Measurements from ENCODE around the gene TTC7B. TPM values are rescaled to one million over a fixed set of nuclear protein-coding genes. Genes with fewer than 3 reads are reported as not detected.

The TTC7B gene
- total and polyA plus RNA-seq, 2 of the 8 experiments (the other 6 are each of a cell fraction or from before 2014, with no cell fraction given) = 23.7 to 34.0 TPM

DNA sequence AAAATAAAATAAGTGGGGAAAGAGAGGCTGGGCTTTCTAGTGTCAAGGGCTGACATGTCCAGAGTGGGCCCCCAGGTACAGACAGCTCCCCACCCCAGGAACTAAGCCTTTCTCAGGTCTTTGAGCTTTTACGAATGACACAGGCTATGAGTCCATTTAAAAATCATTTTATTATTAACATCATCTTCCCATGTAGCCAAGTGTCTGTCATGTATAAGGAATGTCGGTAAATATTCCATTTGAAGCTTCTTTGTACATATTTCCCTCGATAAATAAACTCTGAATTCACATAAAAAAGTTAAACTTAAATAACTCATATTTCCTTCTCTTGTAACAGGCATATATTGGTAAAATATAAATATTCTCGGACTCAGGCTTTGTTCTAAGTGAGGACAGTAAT, 275.8 kb downstream of the TTC7B start:
- Histone ChIP-seq H3K23me2 (ENCODE audit: low read depth, low read length) (peaks cover 2% of the 10 kb centered on the region; the same call in 1 of the 2 replicates), H4K5ac (ENCODE audit: insufficient read length, low read depth, low read length) (no peak overlapping the region), H3K27me3 (replicated peaks in 1 of 4; ENCODE audit: control insufficient read depth in 3 of 4, extremely low read depth in 1 of 4, insufficient read depth in 3 of 4, low read length in 3 of 4) (no peaks in the 10 kb centered on the region), H4K20me1 (replicated peaks in 1 of 2; ENCODE audit: control insufficient read depth in 1 of 2, insufficient read depth in 2 of 2, low read length in 2 of 2) (no peaks in the 10 kb centered on the region), H3K56ac (replicated peaks; ENCODE audit: insufficient read length, low read depth, low read length) (no peak overlapping the region), H3K79me2 (ENCODE audit: control insufficient read depth in 1 of 2, insufficient read depth in 2 of 2, low read length in 2 of 2) (no peaks in the 10 kb centered on the region), H3K23ac (ENCODE audit: insufficient read length) (no peak overlapping the region), H3K27ac (ENCODE audit: low read depth, low read length) (no peak overlapping the region), H3K9me3 (ENCODE audit: insufficient read depth in 2 of 2, low read depth in 1 of 2, low read length in 1 of 2) (no peaks in the 10 kb centered on the region), H2AFZ (ENCODE audit: low read length) (no peak overlapping the region), H2BK15ac (ENCODE audit: low read length) (no peak overlapping the region), H2BK120ac (replicated peaks; ENCODE audit: low read depth, low read length) (no peak overlapping the region), H2AK5ac (ENCODE audit: low read depth, low read length) (no peak overlapping the region), H3K18ac (ENCODE audit: extremely low read depth, low read length) (no peak overlapping the region), H4K91ac (replicated peaks; ENCODE audit: insufficient read length, low read length) (no peak overlapping the region), H3K4ac (replicated peaks; ENCODE audit: insufficient read length, low read depth, low read length) (no peak overlapping the region), H3K36me3 (ENCODE audit: control insufficient read depth in 2 of 4, insufficient read depth in 4 of 4, low read length in 3 of 4) (no peaks in the 10 kb centered on the region), H3K4me3 (ENCODE audit: extremely low read depth in 1 of 4, insufficient read depth in 2 of 4, low read depth in 3 of 4, low read length in 4 of 4) (no peak overlapping the region), H3K4me1 (replicated peaks in 1 of 4; ENCODE audit: control insufficient read depth in 3 of 4, insufficient read depth in 4 of 4, low read length in 3 of 4) (peaks cover 0 to 3% (median 1%) of the 10 kb centered on the region in 4 experiments; a peak in 2 of 7 replicates), H2BK5ac (ENCODE audit: low read depth, low read length) (no peak overlapping the region), H2BK20ac (ENCODE audit: low read length) (no peak overlapping the region), H4K8ac (ENCODE audit: extremely low read depth, insufficient read depth, low read length) (no peak overlapping the region), H3K14ac (ENCODE audit: insufficient read length) (no peak overlapping the region), H3K9ac (replicated peaks in 1 of 4; ENCODE audit: extremely low read depth in 1 of 4, low read depth in 3 of 4, low read length in 3 of 4) (no peak overlapping the region), H3K79me1 (ENCODE audit: low read depth, low read length) (no peaks in the 10 kb centered on the region; the same call in 1 of the 2 replicates), H3K4me2 (ENCODE audit: insufficient read depth in 1 of 2, low read depth in 2 of 2, low read length in 2 of 2) (no peak overlapping the region), H2BK12ac (ENCODE audit: low read depth, low read length) (no peak overlapping the region)
- WGBS, 2 experiments (ENCODE audit: extremely low coverage in 1 of 2, insufficient coverage in 1 of 2, insufficient read length in 1 of 2, insufficient replicate concordance in 2 of 2, low coverage in 1 of 2, low lambda C conversion rate in 2 of 2, missing lambda C conversion rate in 1 of 2) = 88% methylated on average over 4 of the region's 4 CpGs; no CpG with 5 or more reads in 1 of the 2 experiments
- POLR2A ChIA-PET (ENCODE audit: partially characterized antibody) = interaction anchor here (1.0 to 1.6 kb wide), 2 partner anchors 14 to 18 kb away, joined by 3 to 4 read pairs; no protein-coding TSS in a partner anchor
- FAIRE-seq (no peak), DNase-seq (ENCODE audit: low read depth in 1 of 2, low spot score in 2 of 2) (no peak)
- CTCF ChIA-PET (ENCODE audit: partially characterized antibody) = interaction anchor here (0.9 kb wide), 2 partner anchors 27 to 33 kb away, joined by 3 to 4 read pairs; no protein-coding TSS in a partner anchor
- no peak for TF ChIP-seq TEAD4 (IDR thresholded peaks at IDR 0.05; ENCODE audit: low read depth, low read length)
- no peak for TF ChIP-seq KDM1A (IDR thresholded peaks at IDR 0.05; ENCODE audit: borderline replicate concordance, low read length)
- TF ChIP-seq CREB1 (IDR thresholded peaks at IDR 0.05) = no peak
- TF ChIP-seq SP1 (IDR thresholded peaks at IDR 0.05; ENCODE audit: low read depth, low read length) = no peak
- no peak for TF ChIP-seq JUN (IDR thresholded peaks at IDR 0.05; ENCODE audit: low read depth, low read length)
- TF ChIP-seq JUND (IDR thresholded peaks at IDR 0.05; ENCODE audit: low read length) = no peak
- no peak for TF ChIP-seq SP4 (IDR thresholded peaks at IDR 0.05; ENCODE audit: low read length)
- no peak for TF ChIP-seq SUZ12 (IDR thresholded peaks at IDR 0.05; ENCODE audit: low read length)
- no peak for TF ChIP-seq HDAC6 (IDR thresholded peaks at IDR 0.05; ENCODE audit: low read depth, low read length)
- no peak for TF ChIP-seq CEBPB (IDR thresholded peaks at IDR 0.05; ENCODE audit: low read depth, low read length)
- TF ChIP-seq TBP (IDR thresholded peaks at IDR 0.05; ENCODE audit: low read depth, low read length) = no peak
- TF ChIP-seq CHD1 (IDR thresholded peaks at IDR 0.05; ENCODE audit: low read depth, low read length) = no peak
- no peak for TF ChIP-seq HDAC2 (IDR thresholded peaks at IDR 0.05; ENCODE audit: borderline replicate concordance in 1 of 2, low read depth in 2 of 2, low read length in 2 of 2)
- TF ChIP-seq CHD2 (IDR thresholded peaks at IDR 0.05; ENCODE audit: low read length) = no peak
